Neuronal stem cell (in vitro differentiated cells): ENCODE results near the gene GARIN5A.
"Not testable (repeated sequence)": the region's sequence is repeated elsewhere in the genome, so short reads cannot be mapped to it uniquely, and the experiment has no call there.

ENCODE experiments used
- DNase-seq: peaks from one replicate; pipeline ENCODE4 v3.0.0-alpha.2; 2013; ENCODE audit warnings: low spot score
- H2AFZ ChIP-seq: one replicate; pipeline ENCODE4 v1.6.1; 2013; ENCODE audit warnings: mild to moderate bottlenecking, low read length, inconsistent platforms
- H2AK5ac ChIP-seq: 2 replicates; pipeline ENCODE4 v1.6.1; 2013; ENCODE audit warnings: low read depth, mild to moderate bottlenecking, inconsistent platforms, low read length, moderate library complexity, mixed read lengths
- H2BK120ac ChIP-seq: 2 replicates; pipeline ENCODE4 v1.6.1; 2013; ENCODE audit warnings: low read depth, mild to moderate bottlenecking, inconsistent platforms, low read length, moderate library complexity, mixed read lengths
- H2BK12ac ChIP-seq: one replicate; pipeline ENCODE4 v1.6.1; 2013; ENCODE audit warnings: low read length, inconsistent platforms
- H2BK15ac ChIP-seq: 2 replicates; pipeline ENCODE4 v1.6.1; 2013; ENCODE audit warnings: mild to moderate bottlenecking, low read length, inconsistent platforms, mixed read lengths
- H2BK5ac ChIP-seq: one replicate; pipeline ENCODE4 v1.6.1; 2013; ENCODE audit warnings: inconsistent platforms, mild to moderate bottlenecking, low read length, moderate library complexity
- H3K14ac ChIP-seq: one replicate; pipeline ENCODE4 v1.6.1; 2013; ENCODE audit warnings: low read length, inconsistent platforms
- H3K18ac ChIP-seq: 2 replicates; pipeline ENCODE4 v1.6.1; 2013; ENCODE audit warnings: low read length, inconsistent platforms
- H3K23ac ChIP-seq: 2 replicates; pipeline ENCODE4 v1.6.1; 2013; ENCODE audit warnings: low read depth, mild to moderate bottlenecking, mixed read lengths, low read length, inconsistent platforms; ENCODE audit not compliant: poor library complexity
- H3K27ac ChIP-seq: replicated peaks from 3 replicates; pipeline ENCODE4 v1.5.1; 2013; ENCODE audit warnings: low read length, inconsistent platforms
- H3K27me3 ChIP-seq, 3 experiments: 2 replicates each; pipeline ENCODE4 v1.6.1; 2013; ENCODE audit warnings: low read length in 3 of 3, mild to moderate bottlenecking in 2 of 3, inconsistent platforms in 1 of 3, low read depth in 1 of 3, mixed read lengths in 1 of 3, moderate library complexity in 1 of 3; ENCODE audit not compliant: control insufficient read depth in 3 of 3, insufficient read depth in 3 of 3
- H3K36me3 ChIP-seq, 2 donors: replicated peaks in 1 of 2; 2 replicates each; pipeline ENCODE4 v1.6.1; 2013; ENCODE audit warnings: low read length in 2 of 2; ENCODE audit not compliant: control insufficient read depth in 2 of 2, insufficient read depth in 2 of 2
- H3K4ac ChIP-seq: 2 replicates; pipeline ENCODE4 v1.6.1; 2013; ENCODE audit warnings: inconsistent platforms, mild to moderate bottlenecking, low read length, moderate library complexity
- H3K4me1 ChIP-seq, 2 donors: 1 replicate in 1 of 2; 2 replicates in 1 of 2; pipeline ENCODE4 v1.6.1; 2013; ENCODE audit warnings: low read length in 2 of 2, low read depth in 1 of 2; ENCODE audit not compliant: control insufficient read depth in 2 of 2, insufficient read depth in 1 of 2
- H3K4me2 ChIP-seq: one replicate; pipeline ENCODE4 v1.6.1; 2013; ENCODE audit warnings: mild to moderate bottlenecking, low read length, inconsistent platforms; ENCODE audit not compliant: insufficient read depth, poor library complexity, severe bottlenecking
- H3K4me3 ChIP-seq, 2 donors: 2 replicates each; pipeline ENCODE4 v1.5.1; 2013; ENCODE audit warnings: low read length in 2 of 2, mild to moderate bottlenecking in 2 of 2, inconsistent platforms in 1 of 2, moderate library complexity in 1 of 2
- H3K79me1 ChIP-seq: one replicate; pipeline ENCODE4 v1.6.1; 2013; ENCODE audit warnings: low read depth, mild to moderate bottlenecking, inconsistent platforms, low read length, moderate library complexity
- H3K9ac ChIP-seq: one replicate; pipeline ENCODE4 v1.6.1; 2013; ENCODE audit warnings: mild to moderate bottlenecking, low read depth, low read length, inconsistent platforms; ENCODE audit not compliant: poor library complexity
- H3K9me3 ChIP-seq, 2 donors: replicated peaks in 1 of 2; 2 replicates each; pipeline versions ENCODE3 to v1.6.1; 2013; ENCODE audit warnings: low read length in 2 of 2, mild to moderate bottlenecking in 2 of 2, inconsistent platforms in 1 of 2, low read depth in 1 of 2, mixed read lengths in 1 of 2, moderate library complexity in 1 of 2; ENCODE audit not compliant: control insufficient read depth in 2 of 2, insufficient read depth in 1 of 2
- H4K8ac ChIP-seq: one replicate; pipeline ENCODE4 v1.6.1; 2013; ENCODE audit warnings: low read depth, mild to moderate bottlenecking, inconsistent platforms, low read length, moderate library complexity
- H4K91ac ChIP-seq: one replicate; pipeline ENCODE4 v1.6.1; 2013; ENCODE audit warnings: low read length, low read depth, mild to moderate bottlenecking, inconsistent platforms; ENCODE audit not compliant: poor library complexity
- whole genome bisulfite sequencing, 2 donors: extraction: QIAGEN DNeasy Blood & Tissue Kit; methylation state at CpG; one replicate each; pipeline ENCODE4 v1.1.7; 2013; ENCODE audit warnings: missing lambda C conversion rate in 2 of 2, mixed read lengths in 1 of 2; ENCODE audit not compliant: insufficient read length in 2 of 2, insufficient replicate concordance in 1 of 2; ENCODE audit errors: extremely low coverage in 2 of 2; 5-methylcytosine and 5-hydroxymethylcytosine counted together

GARIN5A gene

DNA sequence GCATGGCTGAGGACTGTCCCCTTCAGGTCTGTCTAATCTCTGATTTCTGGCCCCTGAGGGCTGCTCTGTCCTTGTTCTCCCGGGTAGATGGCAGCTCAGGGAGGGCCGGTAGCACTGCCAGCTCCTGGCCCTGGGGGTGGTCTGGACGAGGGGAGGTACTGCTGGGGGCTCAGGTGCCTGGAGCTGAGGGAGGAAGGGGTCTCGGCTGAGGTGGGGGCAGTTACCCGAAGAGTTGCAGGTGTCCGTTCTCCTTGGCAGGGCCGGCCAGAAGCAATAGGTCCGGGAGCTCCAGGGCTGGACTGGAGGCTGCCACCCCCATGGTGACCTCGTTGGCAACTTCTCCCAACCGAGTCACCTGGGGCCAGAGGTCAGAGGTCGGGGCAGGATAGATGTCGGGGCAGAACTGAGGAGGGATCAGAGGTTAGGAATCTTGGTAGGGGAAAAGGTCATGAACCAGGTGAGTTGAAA, 1.5 kb downstream of the GARIN5A start:
- no peak overlapping the region for H3K4ac ChIP-seq
- no CpG with 5 or more reads among the region's 12 CpGs for WGBS, 2 donors
- H2BK120ac ChIP-seq, result peak overlapping the region; percentile 67
- H3K9ac ChIP-seq, result no peak overlapping the region
- peak overlapping the region; percentile 87 for H2BK5ac ChIP-seq
- H3K27me3 ChIP-seq, result peaks cover 0 to 15% (median 0%) of the 10 kb centered on the region in 3 experiments
- no peak overlapping the region for H3K4me3 ChIP-seq
- H3K18ac ChIP-seq, result peak overlapping the region; percentile 35
- H2AFZ ChIP-seq, result no peak overlapping the region
- H3K14ac ChIP-seq, result no peak overlapping the region
- no peak overlapping the region for H3K4me2 ChIP-seq
- no peak overlapping the region for H4K8ac ChIP-seq
- peaks cover 14 to 17% of the 10 kb centered on the region in 2 donors for H3K36me3 ChIP-seq
- peaks cover 7% of the 10 kb centered on the region for H3K79me1 ChIP-seq
- no peaks in the 10 kb centered on the region for H3K4me1 ChIP-seq
- no peak overlapping the region for H2BK12ac ChIP-seq
- H3K27ac ChIP-seq, result no peak overlapping the region
- H4K91ac ChIP-seq, result no peak overlapping the region
- H3K23ac ChIP-seq, result no peak overlapping the region
- H2AK5ac ChIP-seq, result peak overlapping the region; percentile 81
- peak overlapping the region; percentile 21 for H2BK15ac ChIP-seq
- no peak for DNase-seq
- H3K9me3 ChIP-seq, result peaks cover 6 to 31% of the 10 kb centered on the region in 2 donors

DNA sequence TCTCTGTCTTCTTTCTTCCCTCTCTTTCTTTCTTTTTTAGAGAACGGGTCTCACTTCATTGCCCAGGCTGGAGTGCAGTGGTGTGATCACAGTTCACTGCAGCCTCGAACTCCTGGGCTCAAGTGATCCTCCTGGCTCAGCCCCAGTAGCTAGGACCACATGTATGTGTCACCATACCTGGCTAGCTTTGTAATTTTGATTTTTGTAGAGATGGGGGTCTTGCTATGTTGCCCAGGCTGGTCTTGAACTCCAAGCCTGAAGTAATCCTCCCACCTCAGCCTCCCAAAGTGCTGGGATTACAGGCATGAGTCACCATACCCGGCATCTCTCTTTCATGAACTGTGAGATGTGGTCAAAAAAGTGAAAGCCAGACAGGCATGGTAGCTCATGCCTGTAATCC, 3.3 kb downstream of the GARIN5A start:
- H3K23ac ChIP-seq, H3K4ac ChIP-seq, H2BK12ac ChIP-seq, H4K8ac ChIP-seq, H2BK5ac ChIP-seq, H3K9ac ChIP-seq, DNase-seq, H2BK120ac ChIP-seq, H2AK5ac ChIP-seq, H3K27ac ChIP-seq, H3K79me1 ChIP-seq, H2BK15ac ChIP-seq, H3K4me3 ChIP-seq, H3K4me2 ChIP-seq, H3K18ac ChIP-seq, H3K4me1 ChIP-seq, H3K36me3 ChIP-seq, H3K14ac ChIP-seq, H4K91ac ChIP-seq, H2AFZ ChIP-seq: not testable (repeated sequence)
- H3K27me3 ChIP-seq, result peaks cover 0 to 22% (median 0%) of the 10 kb centered on the region in 3 experiments
- no CpG with 5 or more reads among the region's 3 CpGs for WGBS, 2 donors
- H3K9me3 ChIP-seq, result peaks cover 3 to 16% of the 10 kb centered on the region in 2 donors

DNA sequence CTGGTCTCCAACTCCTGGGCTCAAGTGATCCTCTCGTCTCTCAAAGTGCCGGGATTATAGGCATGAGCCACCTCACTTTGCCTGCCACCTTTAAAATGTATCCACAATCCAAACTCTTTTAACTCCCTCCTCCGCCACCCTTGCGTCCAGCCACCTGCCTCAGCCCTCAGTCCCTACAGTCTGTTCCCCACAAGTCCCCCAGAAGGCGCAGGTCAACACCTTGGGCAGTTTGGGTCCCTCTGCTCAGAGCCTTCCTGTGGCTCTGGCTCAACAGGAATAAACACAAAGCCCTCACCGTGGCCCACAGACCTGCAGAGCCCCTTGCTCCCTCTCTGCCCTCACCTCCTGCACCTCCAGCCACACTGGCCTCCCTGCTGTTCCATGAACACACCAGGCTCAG, 7.8 kb downstream of the GARIN5A start:
- WGBS, 2 donors, result no CpG with 5 or more reads among the region's 6 CpGs
- peaks cover 0 to 7% (median 0%) of the 10 kb centered on the region in 3 experiments for H3K27me3 ChIP-seq

DNA sequence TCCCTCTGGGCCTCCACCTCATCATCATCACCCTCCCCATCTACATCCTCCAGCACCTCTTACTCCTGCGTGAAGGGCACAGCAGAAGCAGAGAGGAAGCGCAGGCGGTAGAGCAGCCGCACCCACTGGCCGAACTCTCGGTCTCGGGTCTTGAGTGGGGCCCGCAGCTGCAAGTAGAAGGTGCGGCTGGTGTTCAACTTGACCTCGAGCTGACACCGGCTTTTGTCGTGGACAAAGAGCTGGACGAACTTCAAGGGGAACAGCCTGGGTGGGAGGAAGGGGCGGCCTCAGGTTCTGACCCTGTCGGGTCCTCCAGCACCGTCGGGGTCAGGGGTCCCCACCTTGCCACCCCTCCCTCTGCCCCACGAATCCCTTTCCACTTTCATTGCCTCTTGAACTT, 9.1 kb downstream of the GARIN5A start:
- WGBS, 2 donors, result no CpG with 5 or more reads among the region's 18 CpGs
- H3K36me3 ChIP-seq, result no peaks in the 10 kb centered on the region
- H3K4me3 ChIP-seq, result no peak overlapping the region
- peak overlapping the region; percentile 38 for H3K14ac ChIP-seq
- no peak for DNase-seq
- H3K4ac ChIP-seq, result no peak overlapping the region
- H3K9ac ChIP-seq, result no peak overlapping the region
- no peak overlapping the region for H3K18ac ChIP-seq
- peak overlapping the region; percentile 63 for H2AK5ac ChIP-seq
- no peak overlapping the region for H2BK120ac ChIP-seq
- no peak overlapping the region for H3K23ac ChIP-seq
- H3K27ac ChIP-seq, result no peak overlapping the region
- H4K91ac ChIP-seq, result no peak overlapping the region
- H2AFZ ChIP-seq, result no peak overlapping the region
- no peak overlapping the region for H2BK5ac ChIP-seq
- peaks cover 0 to 1% of the 10 kb centered on the region in 2 donors for H3K9me3 ChIP-seq
- no peak overlapping the region for H4K8ac ChIP-seq
- peak overlapping the region; percentile 63 for H2BK12ac ChIP-seq
- H3K27me3 ChIP-seq, result peaks cover 0 to 7% (median 0%) of the 10 kb centered on the region in 3 experiments
- peak overlapping the region; percentile 16 for H2BK15ac ChIP-seq
- H3K4me1 ChIP-seq, result peaks cover 9 to 14% of the 10 kb centered on the region in 2 donors
- peaks cover 1% of the 10 kb centered on the region for H3K79me1 ChIP-seq
- H3K4me2 ChIP-seq, result no peak overlapping the region

More for the DNA sequence above, 7.8 kb downstream of the GARIN5A start:
- H2AK5ac ChIP-seq, result peak overlapping the region; percentile 91
- no peak overlapping the region for H3K4me2 ChIP-seq
- H2BK15ac ChIP-seq, result peak overlapping the region; percentile 95
- no peak overlapping the region for H3K14ac ChIP-seq
- DNase-seq, result no peak
- no peak overlapping the region for H4K91ac ChIP-seq
- no peak overlapping the region for H3K27ac ChIP-seq
- H2BK12ac ChIP-seq, result no peak overlapping the region
- H3K36me3 ChIP-seq, result no peaks in the 10 kb centered on the region
- peaks cover 0 to 1% of the 10 kb centered on the region in 2 donors for H3K9me3 ChIP-seq
- no peak overlapping the region for H3K18ac ChIP-seq
- no peak overlapping the region for H3K4ac ChIP-seq
- H2AFZ ChIP-seq, result no peak overlapping the region
- H2BK120ac ChIP-seq, result no peak overlapping the region
- peaks cover 1% of the 10 kb centered on the region for H3K79me1 ChIP-seq
- H2BK5ac ChIP-seq, result peak overlapping the region; percentile 46
- peak overlapping the region; percentile 72 for H4K8ac ChIP-seq
- H3K4me3 ChIP-seq, result no peak overlapping the region
- H3K4me1 ChIP-seq, result peaks cover 9 to 14% of the 10 kb centered on the region in 2 donors
- H3K9ac ChIP-seq, result no peak overlapping the region
- H3K23ac ChIP-seq, result no peak overlapping the region
